ENCODE data around the gene GOLGA6A. TPM values are rescaled to one million over a fixed set of nuclear protein-coding genes. Genes with fewer than 3 reads are reported as not detected.
"Not testable (repeated sequence)": the region's sequence is repeated elsewhere in the genome, so short reads cannot be mapped to it uniquely, and the experiment has no call there.

Gene GOLGA6A
- total RNA-seq, 4 donors from 2014 or later, result not detected

GRCh38 chr15:74060251-74060650 is 22.1 kb downstream of the GOLGA6A start:
- no peak for DNase-seq (ENCODE audit: low spot score)
- ATAC-seq (ENCODE audit: low FRiP score), result no peak
- TF ChIP-seq CTCF (IDR thresholded peaks at IDR 0.05), result no peak

GRCh38 chr15:74059050-74059833 is 23.1 kb downstream of the GOLGA6A start:
- not testable (repeated sequence) for ATAC-seq (ENCODE audit: low FRiP score); DNase-seq (ENCODE audit: low spot score)

- not testable (repeated sequence) for DNase-seq (ENCODE audit: low spot score); ATAC-seq (ENCODE audit: low FRiP score)
These were observed 26.0 kb downstream of the GOLGA6A start for GRCh38 chr15:74056330-74056729.

GRCh38 chr15:74055804-74056203 is 26.5 kb downstream of the GOLGA6A start:
- no peak for TF ChIP-seq CTCF (IDR thresholded peaks at IDR 0.05)
- no peak for DNase-seq (ENCODE audit: low spot score)

GRCh38 chr15:74053941-74054529 is 28.3 kb downstream of the GOLGA6A start:
- ATAC-seq (ENCODE audit: low FRiP score) (peak; percentile 86), DNase-seq (ENCODE audit: low spot score) (no peak)
- no peak for TF ChIP-seq CTCF (IDR thresholded peaks at IDR 0.05)

More at GRCh38 chr15:74055804-74056203, 26.5 kb downstream of the GOLGA6A start:
- no peak for ATAC-seq (ENCODE audit: low FRiP score)

- ATAC-seq (ENCODE audit: low FRiP score) (no peak), DNase-seq (ENCODE audit: low spot score) (no peak)
- TF ChIP-seq CTCF (IDR thresholded peaks at IDR 0.05), result no peak
These were observed 28.8 kb downstream of the GOLGA6A start for GRCh38 chr15:74053517-74053916.

- not testable (repeated sequence) for ATAC-seq (ENCODE audit: low FRiP score); DNase-seq (ENCODE audit: low spot score)
These were observed 29.8 kb downstream of the GOLGA6A start for GRCh38 chr15:74052271-74053260.

- no peak for TF ChIP-seq CTCF (IDR thresholded peaks at IDR 0.05)
- DNase-seq (ENCODE audit: low spot score) (no peak), ATAC-seq (ENCODE audit: low FRiP score) (no peak)
These were observed 31.7 kb downstream of the GOLGA6A start for GRCh38 chr15:74050556-74051234.
